Duodenal mucosa (tissue), 2 donors: ENCODE data around the gene USP49.

Experiments
- H3K27ac ChIP-seq: one replicate; pipeline ENCODE4 v1.7.0; 2013; ENCODE audit warnings: low read depth, low read length
- H3K27me3 ChIP-seq, 2 donors: one replicate each; pipeline ENCODE4 v1.7.0; 2013; ENCODE audit warnings: low read length in 2 of 2, control low read depth in 1 of 2; ENCODE audit not compliant: insufficient read depth in 2 of 2, control insufficient read depth in 1 of 2
- H3K36me3 ChIP-seq, 2 donors: one replicate each; pipeline ENCODE4 v1.7.0; 2013; ENCODE audit warnings: low read length in 2 of 2, control low read depth in 1 of 2; ENCODE audit not compliant: insufficient read depth in 2 of 2, control insufficient read depth in 1 of 2
- H3K4me1 ChIP-seq, 2 donors: one replicate each; pipeline ENCODE4 v1.7.0; 2013; ENCODE audit warnings: low read length in 2 of 2, control low read depth in 1 of 2; ENCODE audit not compliant: insufficient read depth in 2 of 2, control insufficient read depth in 1 of 2
- H3K4me3 ChIP-seq, 2 donors: one replicate each; pipeline ENCODE4 v1.7.0; 2013; ENCODE audit warnings: low read length in 2 of 2, low read depth in 1 of 2
- H3K9ac ChIP-seq, 2 donors: one replicate each; pipeline ENCODE4 v1.7.0; 2013; ENCODE audit warnings: low read length in 2 of 2, low read depth in 1 of 2
- H3K9me3 ChIP-seq, 2 donors: one replicate each; pipeline ENCODE4 v1.7.0; 2013; ENCODE audit warnings: low read length in 2 of 2, control low read depth in 1 of 2; ENCODE audit not compliant: control insufficient read depth in 1 of 2

USP49 gene

DNA sequence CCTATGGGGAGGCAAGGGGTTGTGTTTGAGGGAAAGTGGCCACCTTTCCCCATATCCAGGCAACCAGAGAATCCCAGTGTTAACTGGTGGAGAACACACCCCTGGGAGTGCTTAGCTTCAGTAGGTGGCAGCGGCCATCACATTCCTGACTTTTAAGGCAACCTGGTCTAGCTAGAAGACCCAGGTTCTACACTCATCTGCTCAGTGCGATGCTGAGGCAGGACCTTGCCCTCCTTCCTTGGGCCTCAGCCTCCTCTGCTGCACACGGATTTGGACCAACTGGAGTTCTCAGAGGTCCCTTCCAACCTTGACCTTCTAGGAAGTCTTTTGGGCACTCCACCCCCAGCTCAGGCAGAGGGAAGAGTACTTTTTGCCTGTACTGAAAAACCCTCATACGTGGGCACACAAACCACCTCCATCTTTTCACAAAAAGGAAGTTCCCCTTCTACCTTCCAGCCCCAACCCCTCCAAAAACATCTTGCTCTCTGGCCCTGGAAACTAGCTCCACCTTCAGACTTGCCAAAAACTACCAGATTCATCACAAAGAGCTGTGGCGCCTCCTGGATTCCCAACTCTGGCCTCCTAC lies 43.5 kb upstream of the USP49 start:
- H3K4me1 ChIP-seq = peaks cover 50 to 67% of the 10 kb centered on the region in 2 donors
- peak overlapping the region; percentile 93 to 95 for H3K4me3 ChIP-seq
- H3K27ac ChIP-seq = no peak overlapping the region
- H3K27me3 ChIP-seq = no peaks in the 10 kb centered on the region
- no peaks in the 10 kb centered on the region for H3K9me3 ChIP-seq
- H3K36me3 ChIP-seq = peaks cover 12 to 38% of the 10 kb centered on the region in 2 donors
- peak overlapping the region; percentile 31 to 95 for H3K9ac ChIP-seq

DNA sequence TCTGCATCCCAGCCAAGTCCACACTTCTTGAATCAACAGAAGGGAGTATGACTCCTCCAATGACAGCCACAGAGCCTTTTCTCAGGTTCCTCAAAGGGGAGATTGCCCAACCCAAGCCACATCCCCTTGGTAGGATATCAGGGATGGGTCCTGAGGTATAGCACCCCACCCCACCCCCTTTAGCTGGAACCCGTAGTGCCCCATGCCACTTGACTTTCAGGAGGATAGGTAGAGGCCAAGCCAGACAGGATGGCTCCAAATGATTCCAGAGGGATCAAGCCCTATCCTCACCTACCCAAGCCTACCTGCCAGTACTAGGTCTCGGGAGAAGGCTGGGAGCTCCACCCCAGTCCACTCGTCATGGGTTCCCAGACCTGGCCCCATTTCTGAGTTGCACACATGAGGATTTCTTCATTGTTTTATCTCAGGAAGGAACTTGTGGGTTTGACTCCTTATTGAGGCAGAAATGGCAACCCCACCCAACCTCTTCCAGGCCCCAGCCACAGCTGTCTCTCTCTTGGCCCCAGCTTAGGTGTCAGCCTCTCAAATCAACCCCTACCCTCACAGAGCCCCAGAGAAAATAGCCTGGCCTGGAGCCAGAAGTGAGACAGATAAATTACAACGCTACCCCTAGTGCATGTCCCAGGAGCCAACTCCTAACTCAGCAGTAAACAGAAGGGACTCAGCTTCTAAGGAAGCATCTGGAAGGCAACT lies 42.8 kb upstream of the USP49 start:
- no peak overlapping the region for H3K27ac ChIP-seq

DNA sequence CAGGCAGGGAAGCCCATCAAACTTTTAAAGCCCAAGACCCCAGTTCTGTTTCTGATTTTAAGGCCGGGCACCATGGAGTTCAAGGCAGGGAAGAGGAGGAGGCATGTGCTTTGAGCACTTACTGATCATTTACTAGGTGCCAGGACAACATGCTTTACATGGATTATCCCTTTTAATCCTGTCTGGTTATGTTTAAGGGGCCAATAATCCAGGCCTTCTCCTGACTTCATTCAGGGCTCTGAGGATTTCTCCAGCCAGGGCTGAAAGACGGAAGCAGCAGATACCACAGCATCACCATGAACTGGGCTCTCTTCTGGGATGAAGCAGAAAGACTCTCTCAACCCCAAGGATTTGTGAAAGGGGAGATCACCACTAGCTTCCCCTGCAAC lies 42.3 kb upstream of the USP49 start:
- Histone ChIP-seq H3K4me1 (peaks cover 48 to 65% of the 10 kb centered on the region in 2 donors), H3K4me3 (peak overlapping the region in 1 of 2 donors; percentile 93), H3K27me3 (no peaks in the 10 kb centered on the region), H3K9me3 (no peaks in the 10 kb centered on the region), H3K27ac (no peak overlapping the region), H3K36me3 (peaks cover 19 to 49% of the 10 kb centered on the region in 2 donors), H3K9ac (no peak overlapping the region)

More for the DNA sequence above, 42.8 kb upstream of the USP49 start:
- Histone ChIP-seq H3K4me1 (peaks cover 50 to 67% of the 10 kb centered on the region in 2 donors), H3K27me3 (no peaks in the 10 kb centered on the region), H3K36me3 (peaks cover 14 to 44% of the 10 kb centered on the region in 2 donors), H3K9ac (no peak overlapping the region), H3K9me3 (no peaks in the 10 kb centered on the region), H3K4me3 (peak overlapping the region; percentile 40 to 93)

DNA sequence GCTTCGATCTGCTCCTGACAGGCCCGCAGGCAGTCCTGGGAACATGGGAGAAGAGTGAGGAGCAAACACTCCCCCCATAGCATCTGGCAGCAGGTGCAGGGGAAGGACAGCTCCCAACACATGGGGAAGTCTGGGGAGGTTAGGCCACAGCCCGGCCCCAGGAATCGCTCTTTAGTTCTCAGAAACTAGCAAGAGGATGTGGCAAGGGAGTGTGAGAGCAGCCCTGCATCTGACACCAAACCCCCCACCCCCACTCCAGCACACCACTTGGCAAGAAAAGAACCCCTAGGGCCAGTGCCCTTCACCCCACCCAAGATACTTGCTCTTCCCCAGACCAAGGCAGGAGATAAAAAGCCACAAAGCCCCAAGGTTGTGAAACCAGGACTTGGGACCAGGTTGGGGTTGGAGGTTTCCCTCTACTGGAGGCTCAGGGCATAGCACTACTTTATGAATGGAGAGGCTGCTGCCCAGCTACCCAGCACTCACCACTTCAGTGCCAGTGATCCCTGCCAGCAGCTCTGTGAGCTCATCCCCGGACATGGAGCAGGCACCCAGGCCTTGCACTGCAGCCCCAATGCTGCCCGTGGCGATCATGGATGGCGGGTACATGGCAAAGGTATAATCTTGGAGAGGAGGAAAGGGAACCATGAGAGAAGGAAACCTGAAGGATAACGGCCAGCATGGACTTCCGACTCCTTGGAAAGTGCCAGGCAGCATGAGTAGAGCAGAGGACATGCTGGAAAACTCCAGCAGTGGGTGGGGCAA lies 41.1 kb upstream of the USP49 start:
- Histone ChIP-seq H3K36me3 (peaks cover 30 to 61% of the 10 kb centered on the region in 2 donors), H3K4me1 (peaks cover 43 to 60% of the 10 kb centered on the region in 2 donors), H3K27me3 (no peaks in the 10 kb centered on the region), H3K9ac (no peak overlapping the region), H3K4me3 (peak overlapping the region in 1 of 2 donors; percentile 13), H3K9me3 (no peaks in the 10 kb centered on the region), H3K27ac (no peak overlapping the region)

DNA sequence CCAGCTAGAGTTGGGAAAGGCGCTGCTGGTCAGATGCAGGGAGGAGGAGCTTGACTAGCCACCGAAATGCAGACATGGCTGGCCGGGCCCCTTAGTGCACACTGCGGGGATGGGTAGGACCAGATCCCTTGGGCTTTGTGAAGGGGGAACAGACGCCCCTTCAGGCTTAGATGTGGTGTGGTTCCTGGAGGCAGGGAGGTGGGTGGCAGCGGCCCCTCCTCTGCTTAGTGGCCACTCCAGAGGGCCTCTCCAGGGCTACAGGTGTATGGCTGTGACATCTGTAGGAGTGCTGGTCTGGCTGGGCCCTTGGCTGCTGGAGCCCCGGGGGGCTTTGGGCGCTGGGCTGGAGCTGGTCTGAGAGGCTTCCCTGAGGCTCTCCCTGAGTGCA lies 40.5 kb upstream of the USP49 start:
- Histone ChIP-seq H3K36me3 (peaks cover 31 to 67% of the 10 kb centered on the region in 2 donors), H3K27me3 (no peaks in the 10 kb centered on the region), H3K9ac (no peak overlapping the region), H3K9me3 (no peaks in the 10 kb centered on the region), H3K27ac (no peak overlapping the region), H3K4me3 (no peak overlapping the region), H3K4me1 (peaks cover 43 to 59% of the 10 kb centered on the region in 2 donors)

DNA sequence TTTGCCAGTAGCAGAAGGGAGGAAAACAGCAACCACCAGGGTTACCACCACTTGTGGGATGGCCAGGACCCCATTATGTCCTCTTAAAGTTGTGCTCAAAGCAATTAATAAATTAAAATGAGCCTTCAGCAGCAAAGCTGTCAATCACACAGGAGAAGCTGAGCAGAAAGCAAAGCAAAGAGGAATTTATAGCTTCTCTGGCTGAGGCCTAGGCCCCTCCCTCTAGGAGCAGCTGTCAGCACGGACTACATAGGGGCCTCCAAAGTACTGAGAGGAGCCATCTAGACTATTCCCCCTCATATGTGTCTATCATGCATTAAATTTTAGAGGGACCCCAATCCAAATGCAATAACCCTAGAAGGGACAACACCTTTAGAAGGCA lies 40.0 kb upstream of the USP49 start:
- H3K9me3 ChIP-seq = no peaks in the 10 kb centered on the region
- no peaks in the 10 kb centered on the region for H3K27me3 ChIP-seq
- H3K27ac ChIP-seq = no peak overlapping the region
- H3K4me1 ChIP-seq = peaks cover 40 to 54% of the 10 kb centered on the region in 2 donors
- no peak overlapping the region for H3K4me3 ChIP-seq
- no peak overlapping the region for H3K9ac ChIP-seq
- H3K36me3 ChIP-seq = peaks cover 36 to 72% of the 10 kb centered on the region in 2 donors

DNA sequence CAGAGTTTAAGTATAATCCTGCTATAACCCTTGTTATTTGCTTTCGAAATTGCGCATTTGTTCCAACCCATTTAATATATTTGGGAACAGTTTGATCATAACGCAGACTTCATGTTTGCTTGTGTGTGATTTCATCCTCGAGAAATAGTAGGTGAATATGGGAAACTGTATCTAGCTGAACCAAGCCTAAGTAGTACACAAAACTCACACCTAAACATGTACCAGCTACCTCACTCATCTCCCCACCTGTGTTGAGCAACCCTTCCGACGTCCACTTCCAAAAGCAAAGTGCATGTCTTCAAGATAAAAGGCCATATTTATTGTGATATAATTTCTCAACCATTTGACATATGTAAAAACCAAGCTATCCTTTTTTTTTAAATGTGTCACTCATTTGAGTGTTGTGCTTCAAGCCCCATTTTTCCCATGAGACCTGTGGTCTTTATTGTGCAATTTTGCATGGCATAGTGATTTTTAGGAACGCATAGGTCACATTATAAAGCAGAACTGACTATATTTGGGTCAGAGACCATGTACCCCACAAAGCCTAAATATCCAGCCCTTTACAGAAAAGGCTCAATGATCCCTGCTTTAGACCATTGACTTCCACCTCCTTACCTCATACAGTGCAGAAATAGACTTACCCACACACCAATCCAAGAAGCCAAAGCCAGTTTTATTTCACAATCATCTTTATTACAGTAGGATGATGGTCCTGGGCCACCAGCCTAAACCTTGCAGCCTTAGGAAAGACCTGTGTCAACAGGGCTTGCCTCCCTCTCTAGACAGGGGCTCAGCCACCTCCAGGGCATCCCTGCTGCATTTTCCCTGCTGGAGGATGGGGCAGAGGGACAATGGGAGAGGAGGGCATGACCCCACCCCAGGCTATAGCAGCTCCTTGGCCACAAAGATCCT lies 39.4 kb upstream of the USP49 start:
- no peak overlapping the region for H3K9ac ChIP-seq
- H3K27ac ChIP-seq = no peak overlapping the region
- H3K4me1 ChIP-seq = peaks cover 33 to 48% of the 10 kb centered on the region in 2 donors

DNA sequence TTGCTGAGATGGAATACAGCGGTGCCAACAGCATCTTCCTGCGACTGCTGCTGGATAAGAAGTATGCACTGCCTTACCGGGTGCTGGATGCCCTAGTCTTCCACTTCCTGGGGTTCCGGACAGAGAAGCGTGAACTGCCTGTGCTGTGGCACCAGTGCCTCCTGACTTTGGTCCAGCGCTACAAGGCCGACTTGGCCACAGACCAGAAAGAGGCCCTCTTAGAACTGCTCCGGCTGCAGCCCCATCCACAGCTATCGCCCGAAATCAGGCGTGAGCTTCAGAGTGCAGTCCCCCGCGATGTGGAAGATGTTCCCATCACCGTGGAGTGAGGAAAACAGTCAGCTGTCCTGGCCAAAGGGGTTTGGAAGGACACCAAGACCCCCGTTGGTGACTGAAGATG lies 37.2 kb upstream of the USP49 start:
- Histone ChIP-seq H3K36me3 (peaks cover 59 to 93% of the 10 kb centered on the region in 2 donors), H3K4me1 (peaks cover 13 to 27% of the 10 kb centered on the region in 2 donors), H3K27ac (no peak overlapping the region), H3K4me3 (no peak overlapping the region), H3K9me3 (no peaks in the 10 kb centered on the region), H3K27me3 (no peaks in the 10 kb centered on the region), H3K9ac (no peak overlapping the region)

More for the DNA sequence above, 39.4 kb upstream of the USP49 start:
- no peaks in the 10 kb centered on the region for H3K9me3 ChIP-seq
- H3K27me3 ChIP-seq = no peaks in the 10 kb centered on the region
- peaks cover 42 to 79% of the 10 kb centered on the region in 2 donors for H3K36me3 ChIP-seq
- H3K4me3 ChIP-seq = no peak overlapping the region

DNA sequence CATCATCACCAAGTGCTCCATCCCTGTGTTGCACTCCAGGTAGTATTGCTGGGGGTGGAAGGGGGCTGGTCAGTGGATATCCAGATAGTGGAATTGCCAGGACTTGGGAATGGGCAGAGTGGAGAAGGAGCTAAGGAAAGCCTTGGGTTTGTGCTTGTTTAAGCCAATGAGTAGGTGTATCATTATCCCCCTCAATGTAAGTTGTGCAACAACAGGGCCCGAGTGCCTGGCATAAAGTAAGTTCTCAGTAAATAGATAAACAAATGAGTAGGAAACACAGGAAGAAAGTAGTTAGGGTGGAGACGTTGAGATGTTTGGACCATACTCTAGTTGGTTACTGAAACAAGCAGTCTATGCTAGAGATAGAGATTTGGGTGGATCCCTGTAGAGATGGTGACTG lies 36.6 kb upstream of the USP49 start:
- H3K27me3 ChIP-seq = no peaks in the 10 kb centered on the region
- peaks cover 9 to 21% of the 10 kb centered on the region in 2 donors for H3K4me1 ChIP-seq
- H3K27ac ChIP-seq = no peak overlapping the region
- peaks cover 62 to 94% of the 10 kb centered on the region in 2 donors for H3K36me3 ChIP-seq
- no peak overlapping the region for H3K4me3 ChIP-seq
- no peak overlapping the region for H3K9ac ChIP-seq
- no peaks in the 10 kb centered on the region for H3K9me3 ChIP-seq
